ENCODE results near the gene BARD1.

BARD1 gene

GRCh38 chr2:214753455-214753854, 56.0 kb downstream of the BARD1 start:
- H3K9me3 ChIP-seq (ENCODE audit: insufficient read depth, low read length), result no peaks in the 10 kb centered on the region
- H3K36me3 ChIP-seq (replicated peaks; ENCODE audit: low read depth, low read length), result peaks cover 39% of the 10 kb centered on the region
- no peak overlapping the region for H3K4me2 ChIP-seq (ENCODE audit: low read length)
- TF ChIP-seq EZH2phosphoT487 (IDR thresholded peaks at IDR 0.05; ENCODE audit: low read depth) (no peak), CTCF (IDR thresholded peaks at IDR 0.05; ENCODE audit: low read depth, low read length) (no peak)
- no peak overlapping the region for H3K27ac ChIP-seq (ENCODE audit: low read length)
- no peak overlapping the region for H3K4me3 ChIP-seq (ENCODE audit: low read length)
- no peak overlapping the region for H3K9ac ChIP-seq (ENCODE audit: low read length)
- H4K20me1 ChIP-seq (ENCODE audit: insufficient read depth, low read length), result peaks cover 8% of the 10 kb centered on the region; the same call in 1 of the 2 replicates
- H3K79me2 ChIP-seq (ENCODE audit: low read length), result peaks cover 15% of the 10 kb centered on the region
- peaks cover 14% of the 10 kb centered on the region for H3K4me1 ChIP-seq (ENCODE audit: low read length)
- no peak overlapping the region for H2AFZ ChIP-seq (ENCODE audit: low read depth, low read length)
- no peaks in the 10 kb centered on the region for H3K27me3 ChIP-seq (ENCODE audit: low read depth, low read length)

GRCh38 chr2:214750529-214750928, 59.0 kb downstream of the BARD1 start:
- TF ChIP-seq CTCF (IDR thresholded peaks at IDR 0.05; ENCODE audit: low read depth, low read length) (no peak), EZH2phosphoT487 (IDR thresholded peaks at IDR 0.05; ENCODE audit: low read depth) (no peak)
- no peak overlapping the region for H3K4me2 ChIP-seq (ENCODE audit: low read length)
- peaks cover 14% of the 10 kb centered on the region for H3K4me1 ChIP-seq (ENCODE audit: low read length)
- no peaks in the 10 kb centered on the region for H3K9me3 ChIP-seq (ENCODE audit: insufficient read depth, low read length)
- H3K9ac ChIP-seq (ENCODE audit: low read length), result no peak overlapping the region
- no peak overlapping the region for H3K27ac ChIP-seq (ENCODE audit: low read length)
- no peak overlapping the region for H3K4me3 ChIP-seq (ENCODE audit: low read length)
- H3K27me3 ChIP-seq (ENCODE audit: low read depth, low read length), result no peaks in the 10 kb centered on the region
- H3K79me2 ChIP-seq (ENCODE audit: low read length), result peaks cover 11% of the 10 kb centered on the region; the same call in 1 of the 2 replicates
- H4K20me1 ChIP-seq (ENCODE audit: insufficient read depth, low read length), result peaks cover 8% of the 10 kb centered on the region; the same call in 1 of the 2 replicates
- H3K36me3 ChIP-seq (replicated peaks; ENCODE audit: low read depth, low read length), result peaks cover 40% of the 10 kb centered on the region
- no peak overlapping the region for H2AFZ ChIP-seq (ENCODE audit: low read depth, low read length)

- Histone ChIP-seq H3K4me3 (ENCODE audit: low read length) (no peak overlapping the region), H3K27me3 (ENCODE audit: low read depth, low read length) (no peaks in the 10 kb centered on the region), H4K20me1 (ENCODE audit: insufficient read depth, low read length) (no peaks in the 10 kb centered on the region), H3K27ac (ENCODE audit: low read length) (no peak overlapping the region), H3K4me2 (ENCODE audit: low read length) (no peak overlapping the region), H3K36me3 (replicated peaks; ENCODE audit: low read depth, low read length) (peaks cover 30% of the 10 kb centered on the region), H3K79me2 (ENCODE audit: low read length) (no peaks in the 10 kb centered on the region; the same call in 1 of the 2 replicates), H2AFZ (ENCODE audit: low read depth, low read length) (no peak overlapping the region), H3K9ac (ENCODE audit: low read length) (no peak overlapping the region), H3K4me1 (ENCODE audit: low read length) (no peaks in the 10 kb centered on the region), H3K9me3 (ENCODE audit: insufficient read depth, low read length) (no peaks in the 10 kb centered on the region)
- no peak for TF ChIP-seq CTCF (IDR thresholded peaks at IDR 0.05; ENCODE audit: low read depth, low read length)
- TF ChIP-seq EZH2phosphoT487 (IDR thresholded peaks at IDR 0.05; ENCODE audit: low read depth), result no peak
Measured at GRCh38 chr2:214747992-214748391, 61.5 kb downstream of the BARD1 start.

- H3K79me2 ChIP-seq (ENCODE audit: low read length), result no peaks in the 10 kb centered on the region; the same call in 1 of the 2 replicates
- no peak overlapping the region for H3K4me2 ChIP-seq (ENCODE audit: low read length)
- H3K4me1 ChIP-seq (ENCODE audit: low read length), result peaks cover 13% of the 10 kb centered on the region
- no peak overlapping the region for H2AFZ ChIP-seq (ENCODE audit: low read depth, low read length)
- no peak overlapping the region for H3K9ac ChIP-seq (ENCODE audit: low read length)
- no peaks in the 10 kb centered on the region for H3K9me3 ChIP-seq (ENCODE audit: insufficient read depth, low read length)
- no peaks in the 10 kb centered on the region for H3K27me3 ChIP-seq (ENCODE audit: low read depth, low read length)
- H3K4me3 ChIP-seq (ENCODE audit: low read length), result no peak overlapping the region
- no peak overlapping the region for H3K27ac ChIP-seq (ENCODE audit: low read length)
- H3K36me3 ChIP-seq (replicated peaks; ENCODE audit: low read depth, low read length), result peaks cover 12% of the 10 kb centered on the region
- no peak for TF ChIP-seq CTCF (IDR thresholded peaks at IDR 0.05; ENCODE audit: low read depth, low read length)
- TF ChIP-seq EZH2phosphoT487 (IDR thresholded peaks at IDR 0.05; ENCODE audit: low read depth), result no peak
- H4K20me1 ChIP-seq (ENCODE audit: insufficient read depth, low read length), result no peaks in the 10 kb centered on the region
Measured at GRCh38 chr2:214742119-214742518, 67.4 kb downstream of the BARD1 start.
